NCI-H82 (cell line): ENCODE data around the gene AK4.

Experiments
- DNase-seq: peaks from one replicate; lab custom pipeline; 2025; lab: John Stamatoyannopoulos, UW

The AK4 gene

DNA sequence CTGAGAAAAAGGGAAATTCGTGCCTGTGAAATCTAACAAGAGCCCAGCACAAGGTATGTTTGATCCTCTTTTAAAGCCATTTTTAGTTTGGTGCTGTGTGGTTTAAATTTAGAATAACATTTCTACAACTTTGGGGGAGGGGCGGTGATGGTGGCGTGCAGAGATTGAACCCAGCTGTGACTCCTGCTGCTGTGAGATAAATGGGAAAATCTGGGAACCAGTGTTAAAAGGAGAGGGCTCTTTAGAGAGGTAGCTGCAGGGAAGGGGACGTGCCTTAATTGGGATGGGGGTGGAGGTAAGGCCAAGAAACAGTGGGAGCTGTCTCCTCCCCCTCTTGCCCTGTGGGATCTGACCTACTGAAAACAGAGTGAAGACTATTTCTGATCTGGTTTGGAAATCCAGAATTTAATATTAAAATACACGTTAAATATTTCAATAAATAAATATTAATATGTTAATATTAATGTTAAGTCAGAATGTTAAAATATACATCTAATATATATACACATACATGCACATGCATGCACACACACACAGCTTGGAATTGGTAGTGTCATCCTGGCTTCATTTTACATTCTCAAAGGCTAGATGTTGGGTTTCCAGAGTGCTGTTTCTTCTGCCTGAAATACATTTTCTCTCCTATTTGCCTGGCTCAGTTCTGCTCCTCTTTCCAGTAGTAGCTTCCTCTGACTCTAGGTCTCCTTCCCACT is 131.2 kb downstream of the AK4 start:
- DNase-seq: no peak
